DMS53 treated with DMSO at 0.1 percent for 48 hours (cell line): ENCODE measurements around the gene OR51B4.
"Not testable (repeated sequence)": the region's sequence is repeated elsewhere in the genome, so short reads cannot be mapped to it uniquely, and the experiment has no call there.

Experiments
- DNase-seq: peaks from one replicate; lab custom pipeline; 2025; ENCODE audit not compliant: unreplicated experiment; lab: John Stamatoyannopoulos, UW

Gene OR51B4, protein sequence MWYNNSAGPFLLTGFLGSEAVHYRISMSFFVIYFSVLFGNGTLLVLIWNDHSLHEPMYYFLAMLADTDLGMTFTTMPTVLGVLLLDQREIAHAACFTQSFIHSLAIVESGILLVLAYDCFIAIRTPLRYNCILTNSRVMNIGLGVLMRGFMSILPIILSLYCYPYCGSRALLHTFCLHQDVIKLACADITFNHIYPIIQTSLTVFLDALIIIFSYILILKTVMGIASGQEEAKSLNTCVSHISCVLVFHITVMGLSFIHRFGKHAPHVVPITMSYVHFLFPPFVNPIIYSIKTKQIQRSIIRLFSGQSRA

DNA sequence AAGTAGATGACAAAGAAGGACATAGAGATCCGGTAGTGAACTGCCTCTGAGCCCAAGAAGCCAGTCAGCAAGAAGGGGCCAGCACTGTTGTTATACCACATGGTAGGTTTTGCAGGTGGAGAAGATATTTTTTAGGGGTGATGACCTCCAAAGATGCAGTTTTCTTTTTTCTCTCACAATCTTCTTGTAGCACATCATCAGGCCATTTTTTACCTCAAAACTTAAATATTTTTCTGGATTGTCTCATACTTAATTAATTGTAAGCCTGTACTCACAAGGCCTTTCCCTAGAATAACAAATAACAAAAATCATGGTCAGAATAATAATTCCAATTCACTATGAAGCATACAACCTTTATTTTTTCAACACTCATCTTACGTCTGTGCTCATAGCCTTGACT lies at the start of gene OR51B4:
Gene OR51B4 (minus strand): TSS at position 101 of the 400 bp plus-strand sequence. CDS start 0 bp downstream, at position 101.
- DNase-seq, result no peak

DNA sequence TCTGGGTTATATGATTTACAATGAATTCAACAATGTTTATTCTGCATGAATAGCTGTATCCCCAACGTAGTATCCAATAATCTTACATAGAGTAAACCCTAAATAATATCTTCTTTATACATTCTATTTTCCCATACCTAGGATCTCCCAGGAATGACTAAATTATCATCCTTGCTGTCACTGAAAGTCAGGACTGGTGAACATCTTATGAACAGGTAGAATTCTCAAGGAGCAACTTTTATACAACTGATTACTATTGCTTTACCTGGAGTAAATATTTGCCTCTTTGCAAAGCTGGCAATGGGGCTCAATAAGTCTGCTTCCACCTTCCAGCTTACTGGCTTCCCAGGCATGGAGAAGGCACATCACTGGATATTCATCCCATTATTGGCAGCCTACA lies 49.5 kb upstream of the OR51B4 start, which contains the start of gene OR51B6:
Gene OR51B6 (plus strand): TSS at position 301 of the 400 bp plus-strand sequence. CDS start 0 bp downstream, at position 301.
- DNase-seq, result no peak

DNA sequence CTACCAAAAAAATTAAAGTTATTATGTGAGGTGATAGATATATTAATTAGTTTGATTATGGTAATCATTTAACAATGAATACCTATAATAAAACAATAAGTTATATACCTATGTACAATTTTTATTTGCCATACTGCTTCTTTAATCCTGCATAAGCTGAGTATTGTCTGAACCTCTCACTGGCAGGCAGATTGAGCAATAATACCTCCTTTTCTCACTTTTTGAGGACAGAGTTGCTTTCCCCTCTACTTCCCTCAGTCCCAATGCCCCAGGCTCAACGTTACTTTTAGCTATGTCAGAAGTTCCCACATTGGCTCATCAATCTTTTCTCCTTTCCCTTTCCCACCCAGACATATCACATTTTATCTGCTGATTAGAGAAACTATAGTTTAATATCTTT lies 47.8 kb upstream of the OR51B4 start:
- DNase-seq, result no peak

DNA sequence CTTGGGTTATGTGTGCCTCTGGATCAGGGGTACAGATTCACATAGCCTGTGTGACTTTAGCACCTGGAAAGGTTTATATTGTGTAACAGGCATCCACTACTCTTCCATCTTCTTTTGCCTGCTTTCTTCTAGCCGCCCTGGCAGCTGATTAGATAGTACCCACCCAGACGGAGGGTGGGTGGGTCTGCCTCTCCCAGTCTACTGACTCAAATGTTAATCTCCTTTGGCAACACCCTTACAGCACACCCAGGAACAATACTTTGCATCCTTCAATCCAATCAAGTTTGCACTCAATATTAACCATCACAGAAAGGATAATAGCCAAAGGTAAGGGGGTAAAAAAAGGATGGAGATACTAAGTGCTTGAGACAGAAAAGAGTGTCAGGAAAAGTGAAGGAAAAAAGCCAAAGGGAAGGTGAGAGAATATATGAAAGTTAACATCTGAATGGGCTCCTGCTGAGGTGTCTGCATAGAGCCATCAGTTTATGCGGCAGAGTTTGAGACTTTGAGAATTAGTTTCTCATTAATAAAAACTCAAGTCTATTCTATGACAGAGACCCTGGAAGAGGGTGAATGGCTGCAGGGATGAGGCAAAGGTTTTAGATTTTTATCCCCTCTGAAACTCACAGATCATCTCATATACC lies 46.9 kb upstream of the OR51B4 start:
- DNase-seq, result no peak

DNA sequence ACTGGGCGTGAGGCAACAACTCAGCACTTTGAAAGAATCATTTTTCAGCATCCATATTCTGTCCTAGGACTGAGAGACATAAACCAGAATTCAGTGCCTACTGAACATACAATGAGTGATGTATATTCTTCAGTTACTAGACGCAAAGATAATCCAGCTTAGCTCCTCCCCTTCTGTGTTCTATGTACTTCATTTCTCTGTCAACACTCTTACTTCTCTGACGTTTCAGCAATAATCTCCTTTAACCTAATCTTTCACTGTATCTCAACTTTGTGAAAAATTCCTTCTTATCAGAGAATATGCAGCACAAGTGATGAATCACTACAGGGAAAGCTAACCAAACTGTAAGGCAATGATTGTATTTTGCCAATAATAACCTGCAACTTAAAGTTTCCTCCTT lies 44.1 kb upstream of the OR51B4 start:
- no peak for DNase-seq

DNA sequence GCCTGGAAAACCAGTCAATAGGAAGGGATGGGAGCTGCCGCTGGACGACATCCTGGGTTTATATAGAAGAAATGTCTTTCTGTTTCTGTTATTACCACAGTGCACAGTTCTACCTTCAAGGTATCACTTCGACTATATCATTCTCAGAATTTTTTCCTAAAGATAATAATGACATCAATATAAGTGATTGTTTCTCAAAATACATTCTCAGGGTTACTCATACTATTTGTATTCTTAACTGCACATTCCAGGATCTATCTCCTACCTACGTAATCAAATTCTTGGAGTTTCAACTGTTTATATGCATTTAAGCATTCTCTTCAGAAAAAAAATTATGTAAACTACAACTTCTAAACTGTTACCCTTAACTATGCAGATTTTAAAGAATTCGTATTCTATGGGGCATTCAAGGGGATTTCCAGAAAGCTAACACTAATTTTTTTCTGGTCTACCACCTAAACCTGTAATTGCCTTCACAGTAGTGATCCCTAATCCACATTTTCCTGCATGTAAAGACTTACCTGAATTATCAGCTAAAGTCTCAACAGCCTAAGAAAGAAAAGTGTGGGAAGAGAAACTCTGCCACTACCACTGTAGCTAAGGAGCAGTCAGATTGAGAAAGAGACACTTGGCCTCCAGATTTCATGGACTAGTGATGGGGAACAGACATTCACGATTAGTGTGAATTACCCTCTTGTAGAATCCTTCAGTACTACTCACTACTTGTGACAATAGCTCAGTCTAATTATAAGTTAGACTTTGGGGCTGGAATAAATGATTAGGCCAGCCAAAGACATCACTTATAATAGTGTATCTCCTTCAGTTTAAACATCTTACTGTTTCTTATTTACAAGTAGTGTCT lies 42.0 kb upstream of the OR51B4 start, which contains the start of gene OR51B5:
Gene OR51B5 (minus strand): TSS at position 51 of the 862 bp plus-strand sequence. CDS start 0 bp downstream, at position 51.
- no peak for DNase-seq

DNA sequence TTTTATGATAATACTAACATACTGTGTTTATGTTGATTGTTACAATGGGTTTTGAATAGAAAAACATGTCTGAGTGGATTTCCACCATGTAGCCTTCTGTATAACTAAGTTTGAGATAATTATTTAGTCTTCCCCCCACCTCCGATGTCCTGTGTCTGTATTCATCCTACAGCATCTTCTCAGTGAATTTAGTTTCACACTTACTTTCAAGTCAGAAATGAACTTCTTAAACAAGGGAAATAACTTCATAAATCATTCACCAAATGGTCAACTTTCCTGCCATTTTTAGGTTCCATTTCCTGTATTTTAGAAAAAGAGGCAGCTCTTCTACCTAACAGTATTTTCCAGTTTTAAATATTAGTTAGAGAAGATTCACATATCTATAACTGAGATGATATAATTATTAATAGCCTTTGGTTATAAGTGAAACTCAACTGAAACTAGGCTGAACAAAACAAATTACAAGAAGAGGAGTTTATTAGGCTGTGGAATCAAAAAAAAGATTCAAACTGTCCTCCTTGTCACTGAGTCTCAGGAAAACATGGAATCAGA lies 38.1 kb upstream of the OR51B4 start:
- DNase-seq, result no peak

DNA sequence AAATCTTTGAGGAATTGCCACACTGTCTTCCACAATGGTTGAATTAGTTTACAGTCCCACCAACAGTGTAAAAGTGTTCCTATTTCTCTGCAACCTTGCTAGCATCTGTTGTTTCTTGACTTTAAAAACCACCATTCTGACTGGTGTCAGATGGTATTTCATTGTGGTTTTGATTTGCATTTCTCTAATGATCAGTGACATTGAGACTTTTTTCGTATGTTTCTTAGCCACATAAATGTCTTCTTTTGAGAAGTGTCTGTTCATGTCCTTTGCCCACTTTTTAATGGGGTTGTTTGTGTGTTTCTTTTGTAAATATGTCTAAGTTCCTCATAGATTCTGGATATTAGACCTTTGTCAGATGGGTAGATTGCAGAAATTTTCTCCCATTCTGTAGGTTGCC lies 35.5 kb upstream of the OR51B4 start:
- DNase-seq, result not testable (repeated sequence)

DNA sequence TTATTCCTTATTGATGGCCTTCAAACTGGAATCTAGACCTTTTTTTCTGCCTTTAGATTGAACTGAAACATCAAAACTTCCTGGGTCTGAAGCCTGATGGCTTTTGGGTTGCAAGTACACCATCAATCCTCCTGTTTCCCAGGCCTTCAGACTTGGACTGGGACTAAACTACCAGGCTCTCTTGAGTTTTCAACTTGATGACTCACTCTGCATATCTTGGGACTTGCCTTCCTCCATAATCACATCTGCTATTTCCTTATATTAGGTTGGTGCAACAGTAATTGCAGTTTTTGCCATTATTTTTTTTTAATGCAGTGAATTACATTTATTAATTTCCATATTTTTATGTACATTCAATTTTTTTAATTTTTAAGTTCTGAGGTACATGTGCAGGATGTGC lies 34.6 kb upstream of the OR51B4 start:
- DNase-seq, result no peak

DNA sequence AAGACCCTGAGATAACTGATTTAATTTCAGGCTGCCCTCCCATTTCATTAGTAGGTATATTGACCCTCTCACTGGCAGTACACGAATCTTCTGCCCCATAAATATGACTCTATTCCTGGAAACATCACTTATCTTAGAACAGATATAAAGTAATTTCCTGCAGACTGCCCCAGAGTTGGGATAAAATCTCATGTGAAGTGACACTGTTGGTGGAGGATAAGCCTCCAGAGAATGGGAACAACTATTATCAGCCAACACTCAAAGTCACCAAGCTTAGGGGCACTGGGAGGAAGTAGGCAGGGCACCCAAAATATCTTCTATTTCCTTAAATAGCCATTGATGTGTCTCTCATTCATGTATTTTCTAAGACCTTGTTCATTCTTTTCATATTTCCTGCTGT lies 33.4 kb upstream of the OR51B4 start:
- no peak for DNase-seq

DNA sequence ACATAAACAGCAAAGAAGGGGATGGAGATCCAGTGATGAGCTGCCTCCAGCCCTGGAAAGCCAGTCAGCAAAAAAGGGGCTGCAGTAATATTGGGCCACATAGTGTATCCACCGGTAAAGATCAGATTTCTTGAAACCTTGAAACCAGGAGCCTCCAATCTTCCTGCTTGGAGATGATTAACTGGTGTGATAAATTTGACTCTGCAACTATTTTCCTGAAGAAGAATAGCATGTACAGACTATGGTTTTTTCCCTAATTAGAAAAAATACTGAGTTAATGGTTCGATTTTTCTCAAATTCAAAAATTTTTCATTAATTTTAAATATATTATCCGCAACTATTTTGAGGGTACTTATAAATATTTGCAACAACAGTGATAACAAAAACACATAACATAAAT lies 22.5 kb upstream of the OR51B4 start, which contains the start of gene OR51B2:
Gene OR51B2 (minus strand): TSS at position 101 of the 400 bp plus-strand sequence. CDS start 0 bp downstream, at position 101.
- DNase-seq, result no peak

DNA sequence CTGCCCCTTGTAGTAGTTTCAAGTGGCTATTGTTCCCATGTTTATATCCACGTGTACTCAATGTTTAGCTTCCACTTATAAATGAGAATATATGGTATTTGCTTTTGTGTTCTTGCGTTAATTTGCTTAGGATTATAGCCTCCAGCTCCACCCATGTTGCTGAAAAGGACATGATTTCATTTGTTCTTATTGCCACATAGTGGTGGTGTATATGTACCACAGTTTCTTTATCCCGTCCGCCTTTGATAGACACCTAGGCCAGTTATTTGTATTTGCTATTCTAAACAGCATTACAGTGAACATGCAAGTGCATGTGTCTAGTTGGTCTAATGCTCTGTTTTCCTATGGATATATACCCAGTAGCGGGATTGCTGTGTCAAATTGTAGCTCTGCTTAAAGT lies 15.5 kb upstream of the OR51B4 start:
- no peak for DNase-seq

DNA sequence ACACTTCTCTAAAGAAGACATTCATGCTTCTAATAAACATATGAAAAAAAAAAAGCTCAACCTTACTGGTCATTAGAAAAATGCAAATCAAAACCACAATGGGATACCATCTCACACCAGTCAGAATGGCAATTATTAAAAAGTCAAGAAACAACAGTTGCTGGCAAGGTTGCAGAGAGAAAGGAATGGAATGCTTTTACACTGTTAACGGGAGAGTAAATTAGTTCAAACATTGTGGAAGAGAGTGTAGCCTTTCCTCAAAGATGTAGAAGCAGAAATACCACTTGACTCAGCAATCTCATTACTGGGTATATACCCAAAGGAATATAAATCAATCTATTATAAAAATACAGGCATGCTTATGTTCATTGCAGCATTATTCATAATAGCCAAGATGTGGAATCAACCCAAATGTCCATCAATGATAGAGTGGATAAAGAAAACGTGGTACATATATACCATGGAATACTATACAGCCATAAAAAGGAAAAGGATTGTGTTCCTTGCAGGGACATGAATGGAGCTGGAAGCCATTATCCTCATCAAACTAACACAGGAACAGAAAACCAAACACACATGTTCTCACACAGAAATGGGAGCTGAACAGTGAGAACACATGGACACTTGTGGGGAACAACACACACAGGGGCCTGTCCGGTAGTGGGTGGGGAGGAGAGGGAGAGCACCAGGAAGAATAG lies 11.7 kb upstream of the OR51B4 start:
- DNase-seq, result not testable (repeated sequence)

DNA sequence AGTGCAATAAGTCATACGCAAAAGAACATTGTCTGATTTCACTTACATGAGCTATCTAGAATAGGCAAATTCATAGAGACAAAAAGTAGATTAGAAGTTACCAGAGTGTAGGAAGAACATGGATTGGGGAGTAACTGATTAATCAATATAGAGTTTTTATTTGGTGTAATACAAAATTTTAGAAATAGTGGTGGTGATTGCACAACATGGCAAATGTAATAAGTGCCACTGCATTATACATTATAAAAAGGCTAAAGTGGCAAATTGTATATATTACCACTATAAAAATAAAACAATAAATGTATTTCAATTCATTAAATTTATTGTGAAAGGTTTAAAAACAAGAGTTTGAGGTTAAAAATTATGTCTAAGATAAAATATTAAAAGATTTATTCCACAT lies 8.7 kb upstream of the OR51B4 start:
- DNase-seq, result no peak

DNA sequence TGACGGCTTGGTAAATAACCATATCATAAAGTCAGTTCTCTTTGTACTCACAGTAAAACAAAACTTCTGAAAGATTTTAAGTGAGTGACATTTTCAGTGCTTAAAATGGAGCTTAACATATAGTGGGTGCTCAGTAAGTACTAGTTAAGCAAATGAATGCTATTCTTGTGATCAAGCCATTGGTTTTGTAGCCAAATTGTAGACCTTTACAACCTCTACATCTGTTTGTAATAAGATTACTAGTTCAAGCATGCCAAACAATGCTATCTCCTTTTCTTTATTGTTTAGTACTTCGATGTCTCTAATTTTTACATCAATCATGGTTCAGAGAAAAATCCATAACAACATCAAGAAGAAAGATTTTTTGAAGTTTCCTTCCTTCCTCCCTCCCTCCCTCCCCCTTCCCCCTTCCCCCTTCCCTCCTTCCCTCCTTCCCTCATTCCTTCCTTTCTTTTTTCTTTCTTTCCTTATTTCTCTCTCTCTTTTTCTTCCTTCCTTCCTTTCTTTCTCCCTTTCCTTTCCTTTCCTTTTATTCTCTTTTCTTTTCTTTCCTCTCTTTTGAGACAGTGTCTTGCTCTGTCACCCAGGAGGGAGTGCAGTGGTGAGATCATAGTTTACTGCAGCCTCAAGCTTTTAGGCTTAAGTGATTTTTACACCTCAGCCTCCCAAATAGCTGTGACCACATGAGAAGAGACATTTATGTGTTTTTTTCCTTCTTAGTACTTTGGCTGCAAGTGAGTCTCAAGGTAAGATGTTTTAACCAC lies 5.7 kb upstream of the OR51B4 start:
- no peak for DNase-seq

DNA sequence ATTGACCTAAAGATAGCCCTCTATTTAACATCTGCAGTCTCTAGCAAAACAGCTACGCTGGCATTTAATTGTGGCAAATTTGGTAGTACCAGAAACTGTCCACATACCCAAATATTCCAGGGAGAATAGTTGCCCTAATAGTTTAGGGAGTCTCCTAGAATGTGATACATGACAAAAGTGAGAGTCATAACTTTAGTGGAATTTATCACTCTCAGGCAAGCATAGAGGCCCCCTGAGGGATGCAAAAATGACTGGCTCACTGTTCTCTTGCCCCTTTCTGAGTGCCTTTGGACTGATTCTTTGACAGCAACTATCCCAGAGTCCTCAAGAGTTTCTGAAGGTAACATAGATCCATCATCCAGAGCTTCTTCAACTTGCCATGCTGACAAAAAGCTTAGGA lies 2.3 kb upstream of the OR51B4 start:
- DNase-seq, result no peak

DNA sequence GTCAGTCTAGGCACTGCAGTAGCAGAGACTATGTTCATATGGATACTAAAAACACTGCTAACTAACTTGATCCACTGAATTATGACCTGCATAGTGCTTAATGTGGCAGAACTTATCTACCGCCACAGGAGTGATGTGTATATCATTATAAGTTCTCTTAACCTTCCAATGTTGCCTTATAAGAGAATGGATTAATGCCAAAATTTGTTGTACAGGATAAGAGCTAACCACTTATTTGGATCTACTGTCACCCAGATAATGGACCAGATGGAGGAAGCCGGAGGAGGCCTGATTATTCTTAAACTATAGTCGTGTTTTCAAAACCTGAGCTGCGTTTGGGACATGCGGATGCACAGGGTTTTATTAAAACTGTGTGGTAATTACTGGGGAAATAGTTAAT lies 1.9 kb upstream of the OR51B4 start:
- no peak for DNase-seq

DNA sequence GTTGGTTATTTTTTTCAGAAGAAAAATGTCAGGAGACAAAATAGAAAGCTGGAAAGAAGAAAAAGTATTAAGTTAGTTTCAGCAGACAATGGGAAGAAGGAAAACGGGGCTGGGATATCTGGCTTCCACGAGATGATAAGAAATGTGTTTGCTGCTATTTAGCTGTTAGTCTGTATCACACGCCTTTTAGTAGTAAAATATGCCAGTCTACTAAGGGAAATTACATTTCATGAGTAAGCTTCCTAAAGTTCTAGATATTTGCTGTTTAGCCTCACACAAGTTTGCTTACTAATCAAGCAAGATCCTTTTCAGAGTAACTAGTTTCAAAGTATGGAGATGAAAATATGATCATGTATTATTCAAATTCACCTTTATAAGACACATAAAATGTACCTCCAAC lies 1.5 kb downstream of the OR51B4 start:
- DNase-seq, result no peak

DNA sequence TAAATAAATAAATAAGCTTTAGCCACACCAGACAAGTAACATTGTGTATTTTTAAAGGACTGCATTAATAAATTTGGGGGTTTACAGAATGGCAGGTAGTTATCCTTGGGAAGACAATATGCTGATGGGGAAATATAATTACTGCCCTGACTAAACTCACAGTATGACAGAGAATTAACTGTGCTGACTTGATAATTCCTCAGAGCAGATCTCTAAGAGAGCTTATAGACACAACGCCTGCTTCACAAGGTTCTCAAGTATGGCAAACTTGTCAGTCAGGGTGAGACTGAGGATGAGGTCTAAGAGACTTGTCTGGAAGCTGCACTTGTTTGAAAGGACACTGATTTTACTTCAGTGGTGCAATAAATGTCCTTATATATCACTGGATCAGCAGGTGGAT lies 3.3 kb downstream of the OR51B4 start:
- no peak for DNase-seq
